Ovary (tissue), 3 donors: ENCODE measurements around the gene KCNJ10.

Source experiments
- CTCF ChIP-seq, 3 donors: fragments of 450-650 bp in 2 of 3; fragments of 200-600 bp in 1 of 3; IDR thresholded peaks; one replicate each; pipeline versions ENCODE4 v1.5.1 to v1.8.0; 2016 to 2022; ENCODE audit warnings: antibody characterized with exemption in 3 of 3, mild to moderate bottlenecking in 1 of 3
- EP300 ChIP-seq: sonication (generic); formaldehyde crosslinking; IDR thresholded peaks from one replicate; pipeline ENCODE4 v1.6.1; 2017; ENCODE audit warnings: antibody characterized with exemption
- POLR2A ChIP-seq: fragments of 450-650 bp; IDR thresholded peaks from one replicate; pipeline ENCODE4 v1.6.1; 2017; ENCODE audit warnings: antibody characterized with exemption, mild to moderate bottlenecking, moderate library complexity
- donor health status: DM: no; HTN: no; CAD: no.

- TF ChIP-seq POLR2A: no peak
- no peak for TF ChIP-seq CTCF (IDR thresholded peaks at IDR 0.05)
- TF ChIP-seq EP300: no peak
Observed at GRCh38 chr1:159953536-159954515, 116.1 kb downstream of the KCNJ10 start, which contains the start of gene SLAMF9.
